Stomach (tissue), 9 donors: ENCODE measurements around the gene TRIM17. TPM values are rescaled to one million over a fixed set of nuclear protein-coding genes. Genes with fewer than 3 reads are reported as not detected.

Experiments used
- DNase-seq, 2 donors: peaks; one replicate each; pipeline versions ENCODE4 v3.0.0 to v3.0.0-alpha.2; 2013 to 2019
- H3K27ac ChIP-seq, 5 donors: fragments of 200-600 bp in 4 of 5; sonication (generic) in 4 of 5; one replicate each; pipeline ENCODE4 v1.5.1; 2013 to 2019; ENCODE audit warnings: mild to moderate bottlenecking in 1 of 5, moderate library complexity in 1 of 5
- H3K27me3 ChIP-seq, 3 donors: fragments of 200-600 bp; sonication (generic); one replicate each; pipeline ENCODE4 v1.5.1; 2017 to 2019; ENCODE audit warnings: mixed run types in 1 of 3
- H3K36me3 ChIP-seq, 4 donors: fragments of 200-600 bp; sonication (generic); 1 replicate in 3 of 4; 2 replicates in 1 of 4; pipeline ENCODE4 v1.5.1; 2016 to 2019
- H3K4me1 ChIP-seq, 4 donors: fragments of 200-600 bp; sonication (generic); one replicate each; pipeline ENCODE4 v1.5.1; 2016 to 2019
- H3K4me3 ChIP-seq, 4 donors: fragments of 200-600 bp; sonication (generic) in 3 of 4; one replicate each; pipeline ENCODE4 v1.5.1; 2016 to 2019; ENCODE audit warnings: mild to moderate bottlenecking in 1 of 4
- H3K9me3 ChIP-seq, 4 donors: fragments of 200-600 bp; sonication (generic); one replicate each; pipeline ENCODE4 v1.5.1; 2016 to 2019
- EP300 ChIP-seq: sonication (generic); formaldehyde crosslinking; IDR thresholded peaks from one replicate; pipeline ENCODE4 v1.6.1; 2017; ENCODE audit warnings: antibody characterized with exemption
- POLR2A ChIP-seq, 4 donors: fragments of 450-650 bp; IDR thresholded peaks; one replicate each; pipeline ENCODE4 v1.6.1; 2016; ENCODE audit warnings: antibody characterized with exemption in 4 of 4, control low read depth in 2 of 4, mild to moderate bottlenecking in 1 of 4, moderate library complexity in 1 of 4
- POLR2AphosphoS5 ChIP-seq, 3 donors: sonication (generic); formaldehyde crosslinking; IDR thresholded peaks; one replicate each; pipeline ENCODE4 v1.6.1; 2016; ENCODE audit warnings: antibody characterized with exemption in 3 of 3
- WGBS, 5 donors: extraction: QIAGEN DNeasy Blood & Tissue Kit in 3 of 5; methylation state at CpG; one replicate each; pipeline versions ENCODE4 v1.1.5 to v1.1.7; 2013 to 2018; 5-methylcytosine and 5-hydroxymethylcytosine counted together
- intact Hi-C: fragments of 100-400 bp; cut with DNase I; formaldehyde crosslinking; loops from one replicate; pipeline ENCODE4 v1.15.1; 2023; ENCODE audit warnings: low total_unique reads
- polyA plus RNA-seq, 3 donors: library from polyadenylated mRNA; stranded (reverse); fragments of 200-250 nt; gene quantifications; one replicate each; pipeline ENCODE4 v1.2.3, GENCODE V29; 2013
- total RNA-seq, 5 donors: library from RNA; depleted of rRNA; stranded (reverse); fragments of >200 nt; gene quantifications; one replicate each; pipeline versions ENCODE4 v1.1.0 to v1.2.3, GENCODE V29; 2014 to 2016
- TF ChIP-seq, protein P1 (sequence below), 7 experiments: fragments of 450-650 bp in 4 of 7; fragments of 200-600 bp in 3 of 7; sonication (generic) in 3 of 7; IDR thresholded peaks; one replicate each; pipeline ENCODE4 v1.5.1; 2016 to 2019; ENCODE audit warnings: antibody characterized with exemption in 7 of 7, control low read depth in 2 of 7, mild to moderate bottlenecking in 1 of 7
- donor health status: healthy with polysubstance abuse.
- donor health status: Bipolar disorder and iron deficiency.
- donor health status: healthy.

Gene TRIM17
- total and polyA plus RNA-seq, 8 donors: 1.2 to 6.2 (median 1.8) TPM; not detected in 3

DNA sequence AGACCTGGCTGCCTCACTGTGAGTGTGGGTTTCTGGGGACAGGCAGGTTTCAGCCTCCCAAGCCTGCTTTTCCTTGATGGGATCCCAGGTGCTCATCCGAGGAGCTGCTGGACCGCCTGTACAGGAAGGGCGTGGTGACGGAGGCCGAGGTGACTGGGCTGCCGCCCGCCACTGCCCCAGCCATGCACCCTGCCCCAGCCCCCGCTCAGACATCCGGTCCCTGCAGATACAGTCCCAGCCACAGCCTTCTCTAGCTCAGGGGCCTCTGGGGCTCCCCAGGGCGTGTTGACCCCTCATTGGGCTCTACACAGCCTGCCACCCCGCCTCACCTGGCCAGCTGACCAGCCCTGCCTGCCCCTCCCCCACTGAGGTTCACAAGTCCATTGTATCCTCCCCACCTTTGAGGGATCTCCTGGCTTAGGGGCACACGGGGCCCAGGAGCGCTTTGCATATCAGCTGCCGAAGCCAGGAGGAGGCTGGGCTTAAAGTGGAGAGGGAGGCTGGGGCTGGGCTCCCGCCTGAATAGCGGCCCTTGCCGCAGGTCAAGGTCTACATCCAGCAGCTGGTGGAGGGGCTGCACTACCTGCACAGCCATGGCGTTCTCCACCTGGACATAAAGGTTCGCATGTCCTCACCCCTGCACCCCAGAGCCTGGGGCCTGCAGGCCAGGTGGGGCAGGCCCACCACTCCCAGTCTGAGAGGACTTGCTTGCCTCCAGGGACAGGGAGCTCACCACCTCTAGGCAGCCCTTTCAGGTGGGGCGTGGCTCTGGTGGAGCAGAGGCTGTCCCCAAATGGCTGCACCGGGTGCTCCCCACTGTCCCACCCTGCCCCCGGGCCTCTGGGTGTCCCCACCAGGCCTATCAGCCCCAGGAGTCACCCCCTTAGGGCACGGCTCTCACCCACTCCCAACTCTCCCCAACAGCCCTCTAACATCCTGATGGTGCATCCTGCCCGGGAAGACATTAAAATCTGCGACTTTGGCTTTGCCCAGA, 48.6 kb downstream of the TRIM17 start:
- Histone ChIP-seq H3K27me3 (peaks cover 0 to 77% (median 17%) of the 10 kb centered on the region in 3 donors), H3K27ac (no peak overlapping the region), H3K4me1 (peaks cover 0 to 19% (median 3%) of the 10 kb centered on the region in 4 donors), H3K4me3 (no peak overlapping the region), H3K9me3 (no peaks in the 10 kb centered on the region), H3K36me3 (no peaks in the 10 kb centered on the region)
- DNase-seq: peak in 1 of 2 donors; percentile 61
- WGBS, 5 donors: 34 to 49% (median 39%) methylated on average over 13 to 25 of the region's 25 CpGs
- TF ChIP-seq POLR2A (IDR thresholded peaks at IDR 0.05) (no peak), POLR2AphosphoS5 (IDR thresholded peaks at IDR 0.05) (no peak), EP300 (no peak)
- TF ChIP-seq, protein P1, sequence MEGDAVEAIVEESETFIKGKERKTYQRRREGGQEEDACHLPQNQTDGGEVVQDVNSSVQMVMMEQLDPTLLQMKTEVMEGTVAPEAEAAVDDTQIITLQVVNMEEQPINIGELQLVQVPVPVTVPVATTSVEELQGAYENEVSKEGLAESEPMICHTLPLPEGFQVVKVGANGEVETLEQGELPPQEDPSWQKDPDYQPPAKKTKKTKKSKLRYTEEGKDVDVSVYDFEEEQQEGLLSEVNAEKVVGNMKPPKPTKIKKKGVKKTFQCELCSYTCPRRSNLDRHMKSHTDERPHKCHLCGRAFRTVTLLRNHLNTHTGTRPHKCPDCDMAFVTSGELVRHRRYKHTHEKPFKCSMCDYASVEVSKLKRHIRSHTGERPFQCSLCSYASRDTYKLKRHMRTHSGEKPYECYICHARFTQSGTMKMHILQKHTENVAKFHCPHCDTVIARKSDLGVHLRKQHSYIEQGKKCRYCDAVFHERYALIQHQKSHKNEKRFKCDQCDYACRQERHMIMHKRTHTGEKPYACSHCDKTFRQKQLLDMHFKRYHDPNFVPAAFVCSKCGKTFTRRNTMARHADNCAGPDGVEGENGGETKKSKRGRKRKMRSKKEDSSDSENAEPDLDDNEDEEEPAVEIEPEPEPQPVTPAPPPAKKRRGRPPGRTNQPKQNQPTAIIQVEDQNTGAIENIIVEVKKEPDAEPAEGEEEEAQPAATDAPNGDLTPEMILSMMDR (IDR thresholded peaks at IDR 0.05): no peak
- intact Hi-C loops: no loop called here

DNA sequence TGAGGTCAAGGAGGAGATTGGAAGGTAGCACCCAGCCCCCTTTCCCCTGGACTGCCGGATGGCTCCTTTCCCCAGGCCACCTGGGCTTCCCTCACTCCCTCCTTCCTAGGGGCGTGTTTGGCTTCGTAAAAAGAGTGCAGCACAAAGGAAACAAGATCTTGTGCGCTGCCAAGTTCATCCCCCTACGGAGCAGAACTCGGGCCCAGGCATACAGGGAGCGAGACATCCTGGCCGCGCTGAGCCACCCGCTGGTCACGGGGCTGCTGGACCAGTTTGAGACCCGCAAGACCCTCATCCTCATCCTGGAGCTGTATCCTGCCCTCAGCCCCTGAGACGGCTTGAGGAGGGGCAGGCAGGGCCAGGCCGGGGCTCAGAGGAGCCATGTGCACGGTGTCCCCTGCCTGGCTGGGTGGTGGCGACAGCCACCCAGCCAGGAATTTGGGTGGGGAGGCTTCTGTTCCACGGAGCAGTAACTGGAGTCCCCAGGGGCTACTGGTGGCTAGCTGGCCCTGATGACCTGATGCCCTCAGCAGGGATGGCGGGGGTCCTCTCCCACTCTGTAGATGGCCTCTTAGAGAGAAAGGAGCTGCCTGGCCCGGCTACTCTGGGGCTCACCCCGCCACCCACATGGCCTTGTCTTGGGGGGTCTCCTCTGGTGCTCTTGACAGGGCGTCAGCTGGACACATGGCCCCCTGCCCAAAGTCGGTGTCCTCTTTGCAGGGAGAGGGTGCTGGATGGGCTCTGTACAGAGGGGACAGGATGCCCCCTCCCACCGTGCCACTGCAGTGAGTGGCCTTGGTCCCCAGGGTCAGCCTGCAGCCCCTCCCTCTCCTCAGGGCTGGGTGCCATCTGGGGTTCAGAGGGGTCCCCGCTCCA, 49.6 kb downstream of the TRIM17 start:
- H3K9me3 ChIP-seq: no peaks in the 10 kb centered on the region
- 48 to 67% (median 62%) methylated on average over 20 to 24 of the region's 24 CpGs for WGBS, 5 donors
- H3K4me1 ChIP-seq: peaks cover 0 to 11% (median 0%) of the 10 kb centered on the region in 4 donors
- DNase-seq: no peak
- no peak overlapping the region for H3K4me3 ChIP-seq
- no peaks in the 10 kb centered on the region for H3K36me3 ChIP-seq
- intact Hi-C loops: no loop called here
- no peak for TF ChIP-seq POLR2A (IDR thresholded peaks at IDR 0.05)
- TF ChIP-seq POLR2AphosphoS5 (IDR thresholded peaks at IDR 0.05): no peak
- TF ChIP-seq EP300: no peak
- TF ChIP-seq, protein P1 (IDR thresholded peaks at IDR 0.05): no peak
- no peak overlapping the region for H3K27ac ChIP-seq
- H3K27me3 ChIP-seq: peaks cover 0 to 74% (median 17%) of the 10 kb centered on the region in 3 donors

DNA sequence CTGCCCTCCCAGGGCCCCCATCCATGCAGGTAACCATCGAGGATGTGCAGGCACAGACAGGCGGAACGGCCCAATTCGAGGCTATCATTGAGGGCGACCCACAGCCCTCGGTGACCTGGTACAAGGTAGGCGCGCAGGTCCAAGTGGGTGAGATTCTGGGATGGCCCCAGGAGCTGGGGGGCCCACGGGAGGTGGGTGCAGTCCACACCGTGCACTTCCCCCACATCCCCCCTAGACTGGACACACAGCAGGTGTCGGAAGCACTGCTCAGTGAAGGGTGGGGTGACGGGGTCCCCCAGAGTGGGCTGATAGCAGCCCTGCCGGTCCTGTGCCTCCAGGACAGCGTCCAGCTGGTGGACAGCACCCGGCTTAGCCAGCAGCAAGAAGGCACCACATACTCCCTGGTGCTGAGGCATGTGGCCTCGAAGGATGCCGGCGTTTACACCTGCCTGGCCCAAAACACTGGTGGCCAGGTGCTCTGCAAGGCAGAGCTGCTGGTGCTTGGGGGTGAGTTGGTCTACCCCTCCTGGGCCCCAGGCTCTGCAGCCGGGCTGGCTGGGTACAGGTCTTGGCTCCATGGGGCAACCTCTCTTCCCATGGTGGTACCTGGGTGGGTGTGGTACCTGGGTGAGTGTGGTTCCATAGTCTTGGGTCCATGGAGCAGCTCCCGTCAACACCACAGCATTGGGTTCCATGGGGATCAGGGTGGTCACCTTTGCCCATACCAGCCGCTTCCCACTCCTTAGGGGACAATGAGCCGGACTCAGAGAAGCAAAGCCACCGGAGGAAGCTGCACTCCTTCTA, 50.4 kb downstream of the TRIM17 start:
- intact Hi-C loops: no loop called here
- Histone ChIP-seq H3K9me3 (no peaks in the 10 kb centered on the region), H3K4me3 (no peak overlapping the region), H3K4me1 (peaks cover 0 to 4% (median 0%) of the 10 kb centered on the region in 4 donors), H3K36me3 (no peaks in the 10 kb centered on the region), H3K27ac (no peak overlapping the region), H3K27me3 (peaks cover 0 to 66% (median 11%) of the 10 kb centered on the region in 3 donors)
- WGBS, 5 donors: 83 to 91% (median 90%) methylated on average over 17 to 23 of the region's 23 CpGs
- TF ChIP-seq EP300: no peak
- TF ChIP-seq, protein P1 (IDR thresholded peaks at IDR 0.05): no peak
- TF ChIP-seq POLR2A (IDR thresholded peaks at IDR 0.05): no peak
- no peak for TF ChIP-seq POLR2AphosphoS5 (IDR thresholded peaks at IDR 0.05)
- DNase-seq: no peak
